ENCODE measurements around the gene MCTP1. TPM values are rescaled to one million over a fixed set of nuclear protein-coding genes. Genes with fewer than 3 reads are reported as not detected.

The MCTP1 gene
- polyA plus RNA-seq, 3 donors, result 34.4 to 72.9 (median 55.5) TPM

DNA sequence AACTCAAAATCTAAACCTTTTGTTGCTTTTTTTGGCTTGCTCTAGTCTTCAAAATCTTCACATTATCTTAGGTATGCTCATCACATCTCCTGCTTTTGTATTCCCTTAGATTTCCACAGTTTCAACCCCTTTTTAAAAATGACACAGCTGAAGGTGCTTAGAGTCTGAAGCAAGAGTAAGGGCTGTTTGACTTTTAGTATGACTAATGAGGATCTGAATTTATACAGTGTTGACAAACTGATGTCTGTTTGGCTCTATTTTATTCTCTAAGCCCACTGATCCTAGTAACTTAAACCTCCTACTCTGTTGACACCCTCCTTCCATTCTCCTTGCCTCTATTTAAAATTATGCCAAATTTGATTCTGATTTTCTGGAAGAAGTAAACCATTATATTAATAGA is 200.1 kb downstream of the MCTP1 start:
- H2AFZ ChIP-seq (ENCODE audit: insufficient read depth, low read depth, low read length, poor library complexity, severe bottlenecking), result no peak overlapping the region
- Mint-ChIP-seq H3K36me3 (no peaks in the 10 kb centered on the region), H3K4me1 (peaks cover 33% of the 10 kb centered on the region), H3K9me3 (no peaks in the 10 kb centered on the region), H3K27me3 (ENCODE audit: low read depth in 3 of 3) (no peaks in the 10 kb centered on the region), H3K27ac (no peak overlapping the region), H3K4me3 (no peak overlapping the region)
- H3K4me1 ChIP-seq (ENCODE audit: control insufficient read depth in 1 of 2, insufficient read depth in 2 of 2, low read length in 2 of 2), result peaks cover 26 to 37% of the 10 kb centered on the region in 2 donors
- no peaks in the 10 kb centered on the region for H3K9me3 ChIP-seq (replicated peaks in 1 of 2; ENCODE audit: control insufficient read depth in 1 of 2, insufficient read depth in 1 of 2, low read length in 2 of 2)
- H3K79me2 ChIP-seq (ENCODE audit: insufficient read depth, low read length), result peaks cover 17% of the 10 kb centered on the region
- no peak overlapping the region for H3K4me2 ChIP-seq (replicated peaks; ENCODE audit: extremely low read depth, low read length, poor library complexity, severe bottlenecking)
- no peaks in the 10 kb centered on the region for H3K36me3 ChIP-seq (replicated peaks in 1 of 2; ENCODE audit: control insufficient read depth in 1 of 2, insufficient read depth in 2 of 2, low read length in 2 of 2)
- H3K9ac ChIP-seq (ENCODE audit: insufficient read depth, low read length, poor library complexity, severe bottlenecking), result no peak overlapping the region
- H4K20me1 ChIP-seq (ENCODE audit: insufficient read depth, low read length), result peaks cover 8% of the 10 kb centered on the region
- no peak overlapping the region for H3K27ac ChIP-seq (ENCODE audit: low read depth in 1 of 2, low read length in 2 of 2)
- no peak for DNase-seq
- no peak overlapping the region for H3K4me3 ChIP-seq (replicated peaks in 1 of 3; ENCODE audit: low read depth in 2 of 3, low read length in 3 of 3)
- TF ChIP-seq, protein P1, sequence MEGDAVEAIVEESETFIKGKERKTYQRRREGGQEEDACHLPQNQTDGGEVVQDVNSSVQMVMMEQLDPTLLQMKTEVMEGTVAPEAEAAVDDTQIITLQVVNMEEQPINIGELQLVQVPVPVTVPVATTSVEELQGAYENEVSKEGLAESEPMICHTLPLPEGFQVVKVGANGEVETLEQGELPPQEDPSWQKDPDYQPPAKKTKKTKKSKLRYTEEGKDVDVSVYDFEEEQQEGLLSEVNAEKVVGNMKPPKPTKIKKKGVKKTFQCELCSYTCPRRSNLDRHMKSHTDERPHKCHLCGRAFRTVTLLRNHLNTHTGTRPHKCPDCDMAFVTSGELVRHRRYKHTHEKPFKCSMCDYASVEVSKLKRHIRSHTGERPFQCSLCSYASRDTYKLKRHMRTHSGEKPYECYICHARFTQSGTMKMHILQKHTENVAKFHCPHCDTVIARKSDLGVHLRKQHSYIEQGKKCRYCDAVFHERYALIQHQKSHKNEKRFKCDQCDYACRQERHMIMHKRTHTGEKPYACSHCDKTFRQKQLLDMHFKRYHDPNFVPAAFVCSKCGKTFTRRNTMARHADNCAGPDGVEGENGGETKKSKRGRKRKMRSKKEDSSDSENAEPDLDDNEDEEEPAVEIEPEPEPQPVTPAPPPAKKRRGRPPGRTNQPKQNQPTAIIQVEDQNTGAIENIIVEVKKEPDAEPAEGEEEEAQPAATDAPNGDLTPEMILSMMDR (IDR thresholded peaks at IDR 0.05), result no peak
- H3K27me3 ChIP-seq (ENCODE audit: control insufficient read depth in 2 of 2, insufficient read depth in 2 of 2, low read length in 2 of 2), result no peaks in the 10 kb centered on the region
- intact Hi-C loops (cut with micrococcal nuclease), result loop anchor here in 1 of 2 donors (10.0 kb wide), 1 partner anchor 60 kb away; no protein-coding TSS in a partner anchor

DNA sequence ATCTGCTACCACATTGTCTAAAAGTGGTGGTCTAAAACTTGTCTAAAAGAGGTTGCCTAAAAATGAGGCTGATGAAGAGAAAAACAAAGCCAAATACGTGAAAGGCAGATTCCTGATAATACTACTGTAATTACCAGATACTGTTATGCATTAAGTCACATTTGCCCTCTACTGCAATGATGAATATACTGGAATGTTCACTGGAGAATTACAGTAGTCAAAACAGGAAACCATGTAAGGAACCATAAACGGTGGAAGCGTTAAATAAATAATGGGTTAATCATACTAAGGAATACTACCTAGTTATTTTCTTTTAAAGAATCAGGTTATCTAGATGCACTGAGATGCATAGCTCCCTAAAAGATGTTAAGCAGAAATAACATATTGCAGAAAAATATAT is 201.3 kb downstream of the MCTP1 start:
- no peaks in the 10 kb centered on the region for H3K27me3 Mint-ChIP-seq (ENCODE audit: low read depth in 3 of 3)
- H4K20me1 ChIP-seq (ENCODE audit: insufficient read depth, low read length), result peaks cover 15% of the 10 kb centered on the region
- no peak overlapping the region for H3K4me2 ChIP-seq (replicated peaks; ENCODE audit: extremely low read depth, low read length, poor library complexity, severe bottlenecking)
- TF ChIP-seq, protein P1 (IDR thresholded peaks at IDR 0.05), result no peak
- H3K79me2 ChIP-seq (ENCODE audit: insufficient read depth, low read length), result peaks cover 29% of the 10 kb centered on the region
- no peaks in the 10 kb centered on the region for H3K9me3 Mint-ChIP-seq
- intact Hi-C loops (cut with micrococcal nuclease), result loop anchor here in 1 of 2 donors (10.0 kb wide), 1 partner anchor 59 kb away; no protein-coding TSS in a partner anchor
- H3K27ac ChIP-seq (ENCODE audit: low read depth in 1 of 2, low read length in 2 of 2), result no peak overlapping the region
- no peaks in the 10 kb centered on the region for H3K36me3 Mint-ChIP-seq
- H3K9me3 ChIP-seq (replicated peaks in 1 of 2; ENCODE audit: control insufficient read depth in 1 of 2, insufficient read depth in 1 of 2, low read length in 2 of 2), result no peaks in the 10 kb centered on the region
- no peak overlapping the region for H3K9ac ChIP-seq (ENCODE audit: insufficient read depth, low read length, poor library complexity, severe bottlenecking)
- WGBS (ENCODE audit: insufficient coverage), result no CpG with 5 or more reads among the region's 3 CpGs
- H2AFZ ChIP-seq (ENCODE audit: insufficient read depth, low read depth, low read length, poor library complexity, severe bottlenecking), result no peak overlapping the region
- H3K4me3 Mint-ChIP-seq, result no peak overlapping the region
- H3K27ac Mint-ChIP-seq, result no peak overlapping the region
- no peak for DNase-seq
- peaks cover 31 to 46% of the 10 kb centered on the region in 2 donors for H3K4me1 ChIP-seq (ENCODE audit: control insufficient read depth in 1 of 2, insufficient read depth in 2 of 2, low read length in 2 of 2)
- H3K27me3 ChIP-seq (ENCODE audit: control insufficient read depth in 2 of 2, insufficient read depth in 2 of 2, low read length in 2 of 2), result no peaks in the 10 kb centered on the region
- H3K36me3 ChIP-seq (replicated peaks in 1 of 2; ENCODE audit: control insufficient read depth in 1 of 2, insufficient read depth in 2 of 2, low read length in 2 of 2), result no peaks in the 10 kb centered on the region
- peaks cover 41% of the 10 kb centered on the region for H3K4me1 Mint-ChIP-seq
- no peak overlapping the region for H3K4me3 ChIP-seq (replicated peaks in 1 of 3; ENCODE audit: low read depth in 2 of 3, low read length in 3 of 3)
